GM19395 (cell line): ENCODE results near the gene NEDD9.

Experiments used
- ATAC-seq: cut with Tn5 transposase; IDR thresholded peaks from one replicate; pipeline ENCODE4 v1.9.1; 2021; ENCODE audit warnings: mild to moderate bottlenecking, moderate library complexity; ENCODE audit not compliant: unreplicated experiment

NEDD9 gene

GRCh38 chr6:11262242-11262641, 29.8 kb upstream of the NEDD9 start:
- no peak for ATAC-seq

- ATAC-seq, result no peak
Observed at GRCh38 chr6:11260249-11261038, 28.0 kb upstream of the NEDD9 start.

GRCh38 chr6:11258260-11259237, 26.1 kb upstream of the NEDD9 start:
- ATAC-seq, result peak; percentile 74

GRCh38 chr6:11255610-11256009, 23.1 kb upstream of the NEDD9 start:
- ATAC-seq, result no peak

GRCh38 chr6:11253594-11253993, 21.1 kb upstream of the NEDD9 start:
- ATAC-seq, result no peak

GRCh38 chr6:11251553-11252360, 19.3 kb upstream of the NEDD9 start:
- no peak for ATAC-seq

- no peak for ATAC-seq
Observed at GRCh38 chr6:11250108-11250507, 17.6 kb upstream of the NEDD9 start.

GRCh38 chr6:11248974-11249761, 16.7 kb upstream of the NEDD9 start:
- ATAC-seq, result no peak

GRCh38 chr6:11246722-11247121, 14.3 kb upstream of the NEDD9 start:
- ATAC-seq, result no peak

- no peak for ATAC-seq
Observed at GRCh38 chr6:11245381-11246256, 13.2 kb upstream of the NEDD9 start.

- no peak for ATAC-seq
Observed at GRCh38 chr6:11244387-11245126, 12.1 kb upstream of the NEDD9 start.

GRCh38 chr6:11243861-11244260, 11.4 kb upstream of the NEDD9 start:
- ATAC-seq, result no peak

- ATAC-seq, result no peak
Observed at GRCh38 chr6:11242711-11243110, 10.2 kb upstream of the NEDD9 start.

- ATAC-seq, result no peak
Observed at GRCh38 chr6:11241793-11242201, 9.3 kb upstream of the NEDD9 start.

GRCh38 chr6:11241154-11241792, 8.8 kb upstream of the NEDD9 start:
- ATAC-seq, result no peak

GRCh38 chr6:11237956-11238355, 5.5 kb upstream of the NEDD9 start:
- no peak for ATAC-seq

- ATAC-seq, result no peak
Observed at GRCh38 chr6:11237428-11237827, 5.0 kb upstream of the NEDD9 start.

GRCh38 chr6:11236915-11237314, 4.4 kb upstream of the NEDD9 start:
- no peak for ATAC-seq
